DOHH2 (cell line): ENCODE measurements around the gene MCCC1.
"Not testable (repeated sequence)": the region's sequence is repeated elsewhere in the genome, so short reads cannot be mapped to it uniquely, and the experiment has no call there.

ENCODE experiments used
- H3F3A ChIP-seq: fragments of 200-600 bp; sonication (generic), shearing (Covaris generic); 2 replicates; pipeline ENCODE4 v1.6.0; 2016; ENCODE audit warnings: antibody characterized with exemption, mild to moderate bottlenecking; ENCODE audit not compliant: control insufficient read depth, insufficient read depth
- H3K27ac ChIP-seq: fragments of 200-600 bp; sonication (generic); 2 replicates; pipeline ENCODE4 v1.5.1; 2014; ENCODE audit warnings: low read depth, mild to moderate bottlenecking, low read length, moderate library complexity
- H3K27me3 ChIP-seq: fragments of 200-600 bp; sonication (generic); 2 replicates; pipeline ENCODE4 v1.6.1; 2014; ENCODE audit warnings: mild to moderate bottlenecking, low read length, mixed read lengths; ENCODE audit not compliant: control insufficient read depth
- H3K36me3 ChIP-seq: fragments of 200-600 bp; sonication (generic); 2 replicates; pipeline ENCODE4 v1.6.1; 2014; ENCODE audit warnings: mild to moderate bottlenecking, low read length, moderate library complexity, mixed read lengths; ENCODE audit not compliant: control insufficient read depth
- H3K4me1 ChIP-seq: fragments of 200-600 bp; sonication (generic); 2 replicates; pipeline ENCODE4 v1.6.1; 2014; ENCODE audit warnings: mild to moderate bottlenecking, low read length, mixed read lengths; ENCODE audit not compliant: control insufficient read depth
- H3K4me2 ChIP-seq: fragments of 200-600 bp; sonication (generic); 2 replicates; pipeline ENCODE4 v1.6.0; 2014; ENCODE audit warnings: mild to moderate bottlenecking, low read length, moderate library complexity
- H3K4me3 ChIP-seq: fragments of 200-600 bp; sonication (generic); 2 replicates; pipeline ENCODE4 v1.5.1; 2014; ENCODE audit warnings: mild to moderate bottlenecking, low read length, mixed read lengths
- H3K79me2 ChIP-seq: fragments of 200-600 bp; sonication (generic); 2 replicates; pipeline ENCODE4 v1.6.1; 2014; ENCODE audit warnings: mild to moderate bottlenecking, low read length, mixed read lengths; ENCODE audit not compliant: control insufficient read depth
- H3K9me2 ChIP-seq: fragments of 200-600 bp; sonication (generic); replicated peaks from 2 replicates; pipeline ENCODE4 v1.6.1; 2014; ENCODE audit warnings: mild to moderate bottlenecking, low read length, mixed read lengths; ENCODE audit not compliant: control insufficient read depth
- H3K9me3 ChIP-seq: fragments of 200-600 bp; sonication (generic); 2 replicates; pipeline ENCODE4 v1.6.1; 2014; ENCODE audit warnings: antibody characterized with exemption, low read length, mixed read lengths; ENCODE audit not compliant: control insufficient read depth, insufficient read depth
- H4K20me1 ChIP-seq: fragments of 200-600 bp; sonication (generic); 2 replicates; pipeline ENCODE4 v1.6.0; 2014; ENCODE audit warnings: low read depth, mild to moderate bottlenecking, antibody characterized with exemption, low read length, moderate library complexity; ENCODE audit not compliant: control insufficient read depth, insufficient read depth
- EZH2phosphoT487 ChIP-seq: fragments of 200-600 bp; sonication (generic); IDR thresholded peaks from 2 replicates; pipeline ENCODE4 v1.6.1; 2017; ENCODE audit warnings: borderline replicate concordance, mild to moderate bottlenecking, antibody characterized with exemption, low read length, moderate library complexity, mixed read lengths
- TF ChIP-seq, protein P1 (sequence below): fragments of 200-600 bp; sonication (generic); IDR thresholded peaks from one replicate; pipeline ENCODE4 v1.5.1; 2014; ENCODE audit warnings: antibody characterized with exemption, mild to moderate bottlenecking, low read depth, low read length; ENCODE audit not compliant: poor library complexity, severe bottlenecking

The MCCC1 gene

DNA sequence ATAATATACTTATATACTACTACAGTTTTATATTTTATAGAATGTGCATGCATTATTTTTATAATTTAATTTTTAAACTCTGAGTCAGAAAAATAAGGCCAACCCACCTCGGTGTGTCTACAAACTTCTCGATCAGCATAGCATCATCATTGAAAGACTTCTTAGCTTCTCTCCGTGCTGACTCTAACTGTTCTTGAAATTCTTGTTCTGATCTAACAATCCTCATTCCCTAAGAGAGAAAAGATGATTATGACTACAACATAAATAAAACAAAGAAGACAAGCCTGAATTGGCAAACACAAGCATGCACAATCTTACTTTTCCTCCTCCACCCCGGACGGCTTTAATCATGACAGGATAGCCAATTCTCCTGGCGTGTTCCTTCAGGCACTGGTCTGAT, 28.4 kb downstream of the MCCC1 start:
- Histone ChIP-seq H3K79me2 (no peaks in the 10 kb centered on the region), H3K4me1 (no peaks in the 10 kb centered on the region), H3K9me3 (no peaks in the 10 kb centered on the region), H3K27ac (no peak overlapping the region), H4K20me1 (no peaks in the 10 kb centered on the region), H3F3A (no peaks in the 10 kb centered on the region), H3K4me3 (no peak overlapping the region), H3K4me2 (no peak overlapping the region), H3K9me2 (no peaks in the 10 kb centered on the region), H3K36me3 (peaks cover 43% of the 10 kb centered on the region), H3K27me3 (no peaks in the 10 kb centered on the region)
- TF ChIP-seq, protein P1, sequence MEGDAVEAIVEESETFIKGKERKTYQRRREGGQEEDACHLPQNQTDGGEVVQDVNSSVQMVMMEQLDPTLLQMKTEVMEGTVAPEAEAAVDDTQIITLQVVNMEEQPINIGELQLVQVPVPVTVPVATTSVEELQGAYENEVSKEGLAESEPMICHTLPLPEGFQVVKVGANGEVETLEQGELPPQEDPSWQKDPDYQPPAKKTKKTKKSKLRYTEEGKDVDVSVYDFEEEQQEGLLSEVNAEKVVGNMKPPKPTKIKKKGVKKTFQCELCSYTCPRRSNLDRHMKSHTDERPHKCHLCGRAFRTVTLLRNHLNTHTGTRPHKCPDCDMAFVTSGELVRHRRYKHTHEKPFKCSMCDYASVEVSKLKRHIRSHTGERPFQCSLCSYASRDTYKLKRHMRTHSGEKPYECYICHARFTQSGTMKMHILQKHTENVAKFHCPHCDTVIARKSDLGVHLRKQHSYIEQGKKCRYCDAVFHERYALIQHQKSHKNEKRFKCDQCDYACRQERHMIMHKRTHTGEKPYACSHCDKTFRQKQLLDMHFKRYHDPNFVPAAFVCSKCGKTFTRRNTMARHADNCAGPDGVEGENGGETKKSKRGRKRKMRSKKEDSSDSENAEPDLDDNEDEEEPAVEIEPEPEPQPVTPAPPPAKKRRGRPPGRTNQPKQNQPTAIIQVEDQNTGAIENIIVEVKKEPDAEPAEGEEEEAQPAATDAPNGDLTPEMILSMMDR = no peak

DNA sequence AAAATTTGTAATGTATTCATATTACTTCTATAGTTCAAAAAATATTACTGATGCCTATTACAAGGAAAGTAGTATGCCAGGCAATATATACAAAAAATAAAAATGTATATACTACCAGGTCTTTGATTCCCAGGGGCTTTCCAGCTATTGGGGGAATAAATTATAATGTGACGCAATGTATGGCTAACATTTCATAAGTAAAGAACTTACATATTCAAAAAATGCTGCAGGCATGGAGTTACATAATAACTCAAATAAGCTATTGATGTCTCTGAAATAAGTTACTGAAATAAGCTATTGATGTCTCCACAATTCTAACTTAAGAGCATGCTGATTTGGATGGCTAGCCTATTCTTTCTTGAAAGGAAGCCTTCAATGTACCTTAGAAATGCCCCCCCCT, 30.2 kb downstream of the MCCC1 start:
- Histone ChIP-seq H3K4me2 (no peak overlapping the region), H3K27me3 (no peaks in the 10 kb centered on the region), H3F3A (no peaks in the 10 kb centered on the region), H4K20me1 (no peaks in the 10 kb centered on the region), H3K9me3 (no peaks in the 10 kb centered on the region), H3K27ac (no peak overlapping the region), H3K36me3 (peaks cover 40% of the 10 kb centered on the region), H3K4me3 (no peak overlapping the region), H3K9me2 (no peaks in the 10 kb centered on the region), H3K79me2 (no peaks in the 10 kb centered on the region), H3K4me1 (no peaks in the 10 kb centered on the region)
- TF ChIP-seq, protein P1 = no peak
- no peak for TF ChIP-seq EZH2phosphoT487

DNA sequence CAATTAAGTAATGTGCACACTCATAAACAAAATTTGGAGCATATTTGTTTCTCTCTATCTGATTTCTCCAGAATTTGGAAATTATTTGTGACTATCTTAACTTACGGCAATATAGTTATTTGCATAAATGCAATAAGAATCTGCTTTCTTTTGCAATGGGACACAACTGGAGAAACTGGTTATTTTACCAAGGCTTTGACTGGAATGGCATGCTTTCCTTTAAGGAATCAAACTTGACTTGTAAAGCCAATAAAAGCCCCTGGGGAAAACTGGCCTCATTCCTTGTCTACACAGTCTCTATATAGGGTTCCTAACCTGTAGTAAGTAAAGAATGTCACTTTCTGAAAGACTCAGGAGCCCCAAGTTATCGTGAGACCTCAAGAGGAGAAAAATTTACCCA, 32.4 kb downstream of the MCCC1 start:
- not testable (repeated sequence) for H3K9me3 ChIP-seq, H3K9me2 ChIP-seq, H4K20me1 ChIP-seq, H3K4me3 ChIP-seq, H3K79me2 ChIP-seq, H3F3A ChIP-seq, H3K4me2 ChIP-seq, H3K27me3 ChIP-seq, H3K27ac ChIP-seq, H3K4me1 ChIP-seq
- H3K36me3 ChIP-seq = peaks cover 40% of the 10 kb centered on the region

DNA sequence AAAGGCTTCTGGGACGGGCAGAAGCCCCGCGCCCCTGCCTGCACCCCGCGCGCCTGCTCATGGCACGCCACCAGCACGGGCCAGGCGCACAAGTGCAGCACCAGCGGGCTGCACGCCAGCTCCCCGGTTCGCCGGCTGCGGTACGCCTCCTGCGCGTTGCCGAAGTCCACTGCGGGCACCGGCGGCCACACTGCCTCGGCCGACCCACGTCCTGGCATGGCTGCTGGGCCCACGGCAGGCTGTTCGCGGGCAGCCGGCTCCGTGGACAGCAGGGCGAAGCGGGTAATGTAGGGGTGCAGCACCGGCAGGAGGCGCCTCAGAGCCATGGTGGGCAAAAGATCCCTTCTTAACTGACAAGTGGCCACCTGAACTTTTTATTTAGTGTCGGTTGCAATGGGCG, 34.8 kb downstream of the MCCC1 start:
- no peak overlapping the region for H3K27ac ChIP-seq
- H4K20me1 ChIP-seq = no peaks in the 10 kb centered on the region
- H3K9me2 ChIP-seq = no peaks in the 10 kb centered on the region
- no peaks in the 10 kb centered on the region for H3K27me3 ChIP-seq
- TF ChIP-seq, protein P1 = no peak
- no peak for TF ChIP-seq EZH2phosphoT487
- H3K4me1 ChIP-seq = no peaks in the 10 kb centered on the region
- H3K4me2 ChIP-seq = no peak overlapping the region
- H3K4me3 ChIP-seq = no peak overlapping the region
- no peaks in the 10 kb centered on the region for H3F3A ChIP-seq
- H3K36me3 ChIP-seq = peaks cover 25% of the 10 kb centered on the region
- no peaks in the 10 kb centered on the region for H3K79me2 ChIP-seq
- H3K9me3 ChIP-seq = no peaks in the 10 kb centered on the region
